GM12891 (cell line): ENCODE results near the gene MCHR1.
"Not testable (repeated sequence)": the region's sequence is repeated elsewhere in the genome, so short reads cannot be mapped to it uniquely, and the experiment has no call there.

Source experiments
- DNase-seq: peaks from one replicate; pipeline ENCODE4 v3.0.0; 2011; ENCODE audit warnings: low spot score; ENCODE audit not compliant: insufficient read length
- FAIRE-seq: peaks from 2 replicates; lab custom pipeline; 2011; peaks lifted over from hg19 to GRCh38; lab: Jason Lieb, UNC
- PAX5 ChIP-seq: IDR thresholded peaks from 2 replicates; pipeline ENCODE4 v1.6.1; 2011; ENCODE audit warnings: low read length, moderate library complexity, mild to moderate bottlenecking; ENCODE audit not compliant: insufficient read depth, severe bottlenecking
- POLR2A ChIP-seq: IDR thresholded peaks from 2 replicates; pipeline ENCODE4 v1.6.1; 2011; ENCODE audit warnings: low read depth, low read length, control low read depth
- POLR2AphosphoS5 ChIP-seq: IDR thresholded peaks from 2 replicates; pipeline ENCODE4 v1.6.1; 2011; ENCODE audit warnings: low read depth, low read length, control low read depth
- POU2F2 ChIP-seq: IDR thresholded peaks from 2 replicates; pipeline ENCODE4 v1.6.1; 2011; ENCODE audit warnings: low read depth, mild to moderate bottlenecking, control low read depth, low read length, moderate library complexity
- SPI1 ChIP-seq: IDR thresholded peaks from 2 replicates; pipeline ENCODE4 v1.6.1; 2011; ENCODE audit warnings: low read depth, low read length, control low read depth
- TAF1 ChIP-seq: IDR thresholded peaks from 2 replicates; pipeline ENCODE4 v1.6.1; 2011; ENCODE audit warnings: low read depth, low read length, control low read depth

MCHR1 gene

DNA sequence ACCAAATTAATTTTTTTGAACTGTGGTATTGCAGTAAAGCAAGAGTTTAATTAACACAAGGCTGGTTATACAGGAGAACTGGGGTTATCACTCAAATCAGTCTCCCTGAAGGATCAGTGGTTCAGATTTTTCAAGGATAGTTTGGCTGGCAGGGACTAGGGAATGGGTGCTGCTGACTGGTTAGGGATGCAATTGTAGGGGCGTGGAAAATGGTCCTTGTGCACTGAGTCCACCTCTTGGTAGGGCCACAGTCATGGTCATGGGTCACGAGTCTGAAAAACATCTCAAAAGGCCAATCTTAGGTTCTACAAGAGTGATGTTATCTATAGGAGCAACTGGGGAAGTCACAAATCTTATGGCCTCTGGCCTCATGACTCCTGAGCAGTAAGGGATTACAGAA is 27.9 kb downstream of the MCHR1 start:
- TF ChIP-seq TAF1: no peak
- no peak for DNase-seq
- FAIRE-seq: no peak

DNA sequence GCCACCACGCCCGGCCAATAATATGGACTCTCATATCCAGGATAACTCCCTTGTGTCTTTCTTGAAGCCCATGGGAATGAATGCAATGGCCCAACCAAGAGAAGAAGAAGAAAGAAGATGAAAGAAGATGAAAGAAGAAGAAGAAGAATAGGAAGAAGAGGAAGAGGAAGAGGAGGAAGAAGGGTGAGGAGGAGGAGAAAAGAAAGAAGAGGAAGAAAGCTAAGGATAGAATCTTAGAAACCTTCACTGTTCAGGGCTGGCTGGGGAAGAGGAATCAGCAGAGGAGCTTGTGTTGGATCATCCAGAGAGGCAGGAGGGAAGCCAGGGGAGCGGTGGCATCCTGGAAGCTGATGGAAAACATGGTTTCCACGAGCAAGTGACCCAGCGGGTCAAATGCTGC is 28.9 kb downstream of the MCHR1 start:
- DNase-seq: no peak
- no peak for FAIRE-seq
- TF ChIP-seq POLR2A: no peak
- no peak for TF ChIP-seq SPI1
- TF ChIP-seq POU2F2: no peak
- no peak for TF ChIP-seq PAX5
- no peak for TF ChIP-seq POLR2AphosphoS5
- TF ChIP-seq TAF1: no peak

DNA sequence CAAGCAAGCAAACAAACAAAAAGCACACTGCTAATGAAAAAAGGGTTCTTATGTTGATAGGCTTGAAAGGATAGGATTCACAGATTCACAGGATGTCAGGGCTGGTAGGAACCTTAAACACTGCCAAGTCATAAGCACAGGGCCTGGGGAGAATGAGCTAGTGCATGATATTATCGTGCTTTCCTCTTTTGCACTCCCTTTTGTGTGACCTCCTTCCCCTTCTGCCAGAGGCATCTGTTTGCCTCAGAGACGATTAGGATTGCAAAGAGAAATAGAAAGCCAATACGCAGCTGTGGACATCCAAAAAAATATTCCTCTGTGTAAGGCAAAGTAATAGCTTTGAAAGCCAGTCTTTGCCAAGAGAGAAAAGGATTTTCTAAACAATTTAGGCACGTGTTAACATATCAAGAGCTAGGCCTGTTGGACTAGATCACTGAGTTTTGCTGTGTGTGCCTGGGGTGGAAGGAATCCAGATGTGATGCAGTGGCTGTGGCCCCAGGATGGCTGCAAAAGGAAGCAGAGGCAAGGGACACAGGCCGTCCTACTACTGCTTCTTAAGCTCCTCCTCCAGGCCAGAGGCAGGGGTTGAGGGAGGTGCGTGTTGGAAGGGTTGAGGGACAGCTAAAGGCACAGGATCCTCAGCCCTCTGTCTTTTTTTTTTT is 30.6 kb downstream of the MCHR1 start:
- FAIRE-seq: no peak
- TF ChIP-seq POU2F2: no peak
- TF ChIP-seq POLR2A: no peak
- TF ChIP-seq PAX5: no peak
- no peak for TF ChIP-seq POLR2AphosphoS5
- TF ChIP-seq SPI1: no peak
- TF ChIP-seq TAF1: no peak
- DNase-seq: no peak

DNA sequence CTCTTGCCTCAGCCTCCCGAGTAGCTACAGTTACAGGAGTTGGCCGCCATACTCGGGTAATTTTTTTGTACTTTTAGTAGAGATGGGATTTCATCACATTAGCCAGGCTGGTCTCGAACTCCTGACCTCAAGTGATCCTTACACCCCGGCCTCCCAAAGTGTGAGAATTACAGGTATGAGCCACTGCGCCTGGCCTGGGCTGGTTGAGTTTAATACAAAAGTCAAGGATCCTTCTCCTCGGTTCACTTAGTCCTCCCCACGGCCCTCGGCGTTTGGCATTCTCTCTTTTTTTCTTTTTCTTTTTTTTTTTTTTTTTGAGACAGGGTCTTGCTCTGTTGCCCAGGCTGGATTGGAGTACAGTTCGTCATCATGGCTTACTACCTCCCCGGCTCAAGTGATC is 33.0 kb downstream of the MCHR1 start:
- DNase-seq: no peak
- no peak for FAIRE-seq
- no peak for TF ChIP-seq SPI1
- no peak for TF ChIP-seq POLR2A
- TF ChIP-seq POLR2AphosphoS5: no peak
- TF ChIP-seq PAX5: no peak
- TF ChIP-seq POU2F2: no peak
- no peak for TF ChIP-seq TAF1

DNA sequence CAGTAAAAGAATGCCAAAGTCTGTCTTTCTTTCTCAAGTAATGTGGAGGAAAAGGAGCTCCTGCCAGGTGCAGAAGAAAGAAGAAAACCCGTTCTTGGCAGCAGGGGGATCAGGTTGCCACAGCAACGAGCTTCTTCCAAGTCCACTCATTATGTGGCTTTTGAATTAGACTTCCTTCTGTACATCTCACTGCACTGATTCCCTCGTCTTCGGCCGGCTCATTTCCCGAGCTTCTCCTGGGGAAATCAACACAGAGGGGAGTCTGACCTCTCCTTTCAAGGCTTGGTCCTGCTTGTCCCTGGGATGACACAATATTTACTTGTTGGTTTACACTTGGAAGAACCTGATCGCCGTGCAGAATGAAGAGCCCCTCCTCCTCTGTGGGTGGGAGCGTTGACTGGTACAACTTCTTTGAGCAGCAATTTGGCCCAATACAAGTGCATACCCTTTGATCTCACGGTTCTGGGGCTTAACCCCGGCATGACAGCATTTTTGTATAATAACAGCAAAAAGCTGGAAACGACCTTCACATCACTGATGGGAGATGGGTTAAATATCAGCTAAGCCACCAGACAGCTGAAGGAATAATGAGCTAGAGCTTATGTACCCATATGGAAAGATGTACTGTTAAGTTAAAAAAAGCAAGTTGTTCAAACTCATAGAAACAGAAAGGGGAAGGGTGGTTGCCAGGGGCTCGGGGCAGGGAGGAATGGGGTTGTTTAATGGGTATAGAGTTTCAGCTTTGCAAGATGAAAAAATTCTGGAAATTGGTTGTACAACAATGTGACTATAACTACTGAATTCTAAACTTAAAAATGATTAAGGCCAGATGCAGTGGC is 35.4 kb downstream of the MCHR1 start:
- TF ChIP-seq SPI1 (no peak), POU2F2 (no peak), POLR2A (no peak), POLR2AphosphoS5 (no peak), TAF1 (no peak), PAX5 (no peak)
- DNase-seq (no peak), FAIRE-seq (no peak)

DNA sequence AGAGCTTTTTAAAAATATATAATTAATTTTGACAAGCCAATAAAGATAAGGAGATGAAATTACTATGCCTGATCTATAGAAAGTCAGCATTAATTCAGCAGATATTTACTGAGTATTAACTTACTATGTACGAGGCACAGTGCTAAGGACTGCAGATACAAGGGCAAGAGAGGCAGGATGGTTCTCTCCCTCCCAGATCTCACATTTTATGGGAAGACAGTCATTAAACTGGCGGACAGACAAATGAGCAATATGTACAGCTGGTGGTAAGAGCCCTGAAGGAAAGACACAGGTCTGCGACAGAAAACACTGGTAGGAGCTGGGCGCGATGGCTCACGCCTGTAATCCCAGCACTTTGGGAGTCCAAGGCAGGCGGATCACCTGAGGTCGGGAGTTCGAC is 36.8 kb downstream of the MCHR1 start:
- FAIRE-seq: no peak
- TF ChIP-seq PAX5 (no peak), TAF1 (no peak), SPI1 (no peak), POLR2AphosphoS5 (no peak), POU2F2 (no peak), POLR2A (no peak)
- DNase-seq: no peak

DNA sequence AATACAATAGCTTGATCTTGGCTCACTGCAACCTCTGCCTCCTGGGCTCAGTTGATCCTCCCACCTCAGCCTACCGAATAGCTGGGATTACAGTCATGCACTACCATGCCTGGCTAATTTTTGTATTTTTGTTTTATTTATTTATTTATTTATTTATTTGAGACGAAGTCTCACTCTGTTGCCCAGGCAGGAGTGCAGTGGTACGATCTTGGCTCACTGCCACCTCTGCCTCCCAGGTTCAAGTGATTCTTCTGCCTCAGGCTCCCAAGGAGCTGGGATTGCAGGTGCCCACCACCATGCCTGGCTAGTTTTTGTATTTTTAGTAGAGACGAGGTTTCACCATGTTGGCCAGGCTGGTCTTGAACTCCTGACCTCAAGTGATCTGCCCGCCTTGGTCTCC is 38.4 kb downstream of the MCHR1 start:
- DNase-seq, FAIRE-seq: not testable (repeated sequence)

DNA sequence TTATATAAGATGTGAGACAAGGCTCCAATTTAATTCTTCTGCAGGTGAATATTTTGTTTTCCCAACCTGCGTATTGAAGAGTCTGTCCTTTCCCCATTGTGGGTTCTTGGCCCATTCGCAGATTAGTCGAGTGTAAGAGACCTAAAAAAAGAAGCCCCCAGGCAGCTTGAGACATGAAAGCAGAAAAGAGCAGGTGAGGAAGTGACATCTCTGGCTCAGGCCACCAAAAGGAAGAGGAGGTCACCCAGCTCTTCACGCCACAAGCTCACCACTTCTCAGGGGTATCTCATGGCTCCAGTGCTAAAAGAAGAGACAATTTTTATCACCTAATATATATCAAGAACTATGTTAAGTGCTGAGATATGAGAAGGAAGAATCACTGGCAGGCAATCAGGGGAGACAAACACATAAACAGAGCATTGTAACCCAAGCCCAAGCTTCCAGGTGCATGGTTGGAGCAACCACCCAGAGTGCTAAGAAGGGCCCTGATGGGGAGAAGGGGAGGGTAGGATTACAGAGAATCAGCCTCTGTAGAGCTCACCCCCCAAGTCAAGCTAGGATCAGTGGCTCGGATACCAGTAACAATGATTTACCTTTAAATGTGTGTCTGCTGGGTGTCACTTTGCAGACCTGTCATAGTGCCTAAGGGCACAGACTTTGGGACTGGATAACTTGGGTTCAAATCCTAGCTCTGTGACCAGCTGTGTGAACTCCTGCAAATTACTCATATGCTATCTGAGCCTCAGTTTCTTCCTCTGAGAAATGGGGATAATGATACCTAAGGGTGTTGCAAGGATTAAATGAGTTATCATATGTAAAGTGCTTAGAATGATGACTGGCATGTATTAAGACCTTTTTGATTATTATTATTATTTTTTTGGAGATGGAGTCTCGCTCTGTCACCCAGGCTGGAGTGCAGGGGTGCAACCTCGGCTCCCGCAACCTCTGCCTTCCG is 39.2 kb downstream of the MCHR1 start:
- peak; percentile 35 for FAIRE-seq
- DNase-seq: no peak
- TF ChIP-seq TAF1 (no peak), SPI1 (peak; percentile 55)

DNA sequence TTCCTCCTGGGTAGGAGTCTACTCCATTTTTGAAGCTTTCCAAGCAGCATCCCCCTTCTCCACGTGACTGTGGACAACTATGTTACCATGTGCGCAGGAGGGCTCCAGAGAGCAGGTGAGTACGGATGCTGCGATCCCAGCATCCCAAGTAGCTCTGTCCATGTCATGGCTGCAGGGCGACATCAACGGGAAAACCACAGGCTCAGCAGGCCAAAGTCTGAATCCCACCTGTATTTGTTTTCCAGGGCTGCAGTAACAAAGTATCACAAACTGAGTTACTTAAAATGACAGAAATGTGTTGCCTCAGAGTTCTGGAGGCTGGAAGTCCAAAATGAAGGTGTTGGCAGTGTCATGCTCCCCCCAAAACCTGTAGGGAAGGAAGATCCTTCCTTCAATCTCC is 40.3 kb downstream of the MCHR1 start:
- FAIRE-seq: no peak
- TF ChIP-seq PAX5 (no peak), POLR2A (no peak), POU2F2 (no peak), SPI1 (no peak), TAF1 (no peak), POLR2AphosphoS5 (no peak)
- DNase-seq: no peak

DNA sequence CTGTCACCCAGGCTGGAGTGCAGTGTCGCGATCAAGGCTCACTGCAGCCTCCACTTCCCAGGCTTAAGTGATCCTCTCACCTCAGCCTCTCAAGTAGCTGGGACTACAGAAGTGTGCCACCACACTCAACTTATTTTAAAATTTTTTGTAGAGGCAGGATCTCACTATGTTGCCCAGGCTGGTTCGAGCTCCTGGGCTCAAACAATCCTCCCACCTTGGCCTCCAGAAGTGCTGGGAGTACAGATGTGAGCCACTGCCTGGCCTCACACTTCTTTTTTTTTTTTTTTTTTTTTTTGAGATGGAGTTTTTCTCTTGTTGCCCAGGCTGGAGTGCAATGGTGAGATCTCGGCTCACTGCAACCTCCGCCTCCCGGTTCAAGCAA is 40.9 kb downstream of the MCHR1 start:
- FAIRE-seq: not testable (repeated sequence)

More for the DNA sequence above, 40.9 kb downstream of the MCHR1 start:
- DNase-seq: not testable (repeated sequence)
